NCI-H1436 treated with DMSO at 0.1 percent for 48 hours (cell line): ENCODE results near the gene PHYKPL.
"Not testable (repeated sequence)": the region's sequence is repeated elsewhere in the genome, so short reads cannot be mapped to it uniquely, and the experiment has no call there.

Source experiments
- DNase-seq: peaks from one replicate; lab custom pipeline; 2025; lab: John Stamatoyannopoulos, UW

The PHYKPL gene

GRCh38 chr5:178207183-178207916, 25.3 kb downstream of the PHYKPL start:
- no peak for DNase-seq

GRCh38 chr5:178206166-178207101, 26.2 kb downstream of the PHYKPL start:
- no peak for DNase-seq

GRCh38 chr5:178205749-178206047, 26.9 kb downstream of the PHYKPL start:
- DNase-seq: no peak

GRCh38 chr5:178204935-178205748, 27.5 kb downstream of the PHYKPL start:
- no peak for DNase-seq

GRCh38 chr5:178204182-178204934, 28.2 kb downstream of the PHYKPL start, which contains the start of gene HNRNPAB:
HNRNPAB (plus strand) TSS chr5:178204533; CDS start chr5:178204838, 305 bp downstream.
- peak; percentile 45 for DNase-seq

- DNase-seq: no peak
Observed at GRCh38 chr5:178203670-178204181, 28.9 kb downstream of the PHYKPL start.

- no peak for DNase-seq
Observed at GRCh38 chr5:178202541-178202940, 30.1 kb downstream of the PHYKPL start.

GRCh38 chr5:178201927-178202235, 30.7 kb downstream of the PHYKPL start:
- DNase-seq: no peak

- DNase-seq: no peak
Observed at GRCh38 chr5:178201221-178201926, 31.2 kb downstream of the PHYKPL start.

GRCh38 chr5:178199581-178200434, 32.8 kb downstream of the PHYKPL start:
- no peak for DNase-seq

GRCh38 chr5:178198706-178199105, 33.9 kb downstream of the PHYKPL start:
- no peak for DNase-seq

- DNase-seq: not testable (repeated sequence)
Observed at GRCh38 chr5:178198151-178198550, 34.5 kb downstream of the PHYKPL start.

- no peak for DNase-seq
Observed at GRCh38 chr5:178196986-178197385, 35.6 kb downstream of the PHYKPL start.

- no peak for DNase-seq
Observed at GRCh38 chr5:178196281-178196812, 36.3 kb downstream of the PHYKPL start.

GRCh38 chr5:178194026-178194425, 38.6 kb downstream of the PHYKPL start:
- no peak for DNase-seq

GRCh38 chr5:178193251-178193809, 39.3 kb downstream of the PHYKPL start:
- no peak for DNase-seq

GRCh38 chr5:178192787-178193186, 39.8 kb downstream of the PHYKPL start:
- DNase-seq: no peak

GRCh38 chr5:178192244-178192643, 40.4 kb downstream of the PHYKPL start:
- DNase-seq: no peak

- no peak for DNase-seq
Observed at GRCh38 chr5:178191661-178192060, 40.9 kb downstream of the PHYKPL start.
